GM19468 (cell line): ENCODE results near the gene TSPAN11.

Experiments used
- ATAC-seq: cut with Tn5 transposase; IDR thresholded peaks from one replicate; pipeline ENCODE4 v1.9.1; 2021; ENCODE audit warnings: mild to moderate bottlenecking, moderate library complexity, moderate number of reproducible peaks; ENCODE audit not compliant: unreplicated experiment; ENCODE audit errors: extremely low read depth

TSPAN11 gene

DNA sequence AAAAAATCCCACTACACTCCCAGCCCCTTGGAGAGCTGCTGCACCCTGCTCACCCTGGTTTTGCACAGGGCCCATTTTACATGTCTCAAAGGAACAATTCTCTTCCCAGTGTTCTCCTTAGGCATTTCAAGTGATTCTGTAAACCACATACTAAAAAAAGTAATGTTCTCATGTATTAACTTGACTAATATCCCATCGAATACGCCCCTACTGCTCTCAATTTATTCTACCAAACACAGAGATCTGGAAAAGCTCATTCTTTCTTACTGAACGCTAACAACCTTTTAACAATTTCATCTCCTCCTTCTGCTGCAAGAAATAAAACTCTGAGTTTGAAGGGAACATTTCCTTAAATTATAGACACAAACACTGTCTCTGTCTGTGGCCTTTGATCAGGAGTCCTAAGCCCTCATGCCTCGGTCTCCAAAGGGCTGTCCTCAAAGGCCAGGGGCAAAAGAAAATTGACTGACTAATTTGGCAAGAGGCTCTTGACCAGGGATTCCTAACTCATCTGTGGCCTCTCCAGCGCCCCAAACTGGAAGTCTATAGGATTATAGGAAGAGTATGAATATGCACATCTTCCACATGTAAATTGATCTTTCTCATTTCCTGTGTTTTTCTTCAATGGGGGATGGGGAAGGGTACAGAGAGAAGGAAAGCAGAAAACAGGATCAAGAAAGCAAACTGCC lies 17.1 kb upstream of the TSPAN11 start:
- no peak for ATAC-seq

DNA sequence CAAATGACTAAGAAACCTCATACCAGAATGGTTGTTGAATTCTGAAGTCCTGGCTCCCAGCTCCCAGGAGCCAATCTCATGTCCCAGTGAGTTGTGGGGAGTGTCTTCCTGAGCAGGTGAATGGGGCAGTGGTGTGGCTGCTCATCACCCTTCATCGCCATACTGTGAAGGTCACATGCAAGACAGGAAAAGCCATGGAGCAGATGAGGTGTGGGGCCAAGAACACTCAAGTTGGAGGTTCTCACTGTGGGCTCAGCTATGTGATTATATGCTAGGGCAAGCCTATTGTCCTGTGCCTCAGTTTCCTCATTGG lies 16.6 kb upstream of the TSPAN11 start:
- ATAC-seq, result no peak

DNA sequence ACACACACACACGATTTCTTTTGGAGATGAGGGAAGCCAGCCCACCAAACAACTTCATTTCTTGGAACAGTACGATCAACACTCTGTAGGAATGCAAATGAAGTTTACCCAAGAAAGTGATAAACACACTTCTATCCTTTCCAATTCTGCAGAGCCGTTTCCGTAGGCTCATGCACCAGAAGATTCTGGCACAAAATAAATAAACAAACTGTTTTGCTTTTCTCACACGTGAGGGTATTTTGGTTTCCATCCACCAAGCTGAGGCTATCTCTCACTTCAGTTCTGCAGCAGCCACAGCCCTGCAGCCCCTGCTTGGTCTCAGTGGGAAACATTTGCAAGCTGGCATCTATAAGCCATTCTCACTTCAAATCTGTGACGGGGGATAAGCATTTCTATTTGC lies 15.3 kb upstream of the TSPAN11 start:
- no peak for ATAC-seq

DNA sequence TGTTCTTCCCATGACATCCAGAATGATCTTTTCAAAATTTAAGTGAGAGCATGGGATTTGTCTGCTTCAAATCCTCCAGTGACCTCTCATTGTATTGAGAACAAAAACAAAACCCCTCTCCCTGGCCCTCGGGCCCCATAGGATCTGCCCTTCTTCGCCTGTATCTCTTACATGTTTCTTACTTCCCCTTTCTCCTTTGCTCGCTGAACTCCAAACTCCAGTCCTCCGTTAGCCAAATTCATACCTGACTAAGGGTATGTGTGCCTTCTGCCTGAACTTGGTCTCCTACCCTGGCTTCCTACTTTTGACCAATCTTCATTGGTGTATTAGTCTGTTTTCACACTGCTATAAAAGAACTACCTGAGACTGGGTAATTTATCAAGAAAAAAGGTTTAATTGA lies 13.2 kb upstream of the TSPAN11 start:
- no peak for ATAC-seq

DNA sequence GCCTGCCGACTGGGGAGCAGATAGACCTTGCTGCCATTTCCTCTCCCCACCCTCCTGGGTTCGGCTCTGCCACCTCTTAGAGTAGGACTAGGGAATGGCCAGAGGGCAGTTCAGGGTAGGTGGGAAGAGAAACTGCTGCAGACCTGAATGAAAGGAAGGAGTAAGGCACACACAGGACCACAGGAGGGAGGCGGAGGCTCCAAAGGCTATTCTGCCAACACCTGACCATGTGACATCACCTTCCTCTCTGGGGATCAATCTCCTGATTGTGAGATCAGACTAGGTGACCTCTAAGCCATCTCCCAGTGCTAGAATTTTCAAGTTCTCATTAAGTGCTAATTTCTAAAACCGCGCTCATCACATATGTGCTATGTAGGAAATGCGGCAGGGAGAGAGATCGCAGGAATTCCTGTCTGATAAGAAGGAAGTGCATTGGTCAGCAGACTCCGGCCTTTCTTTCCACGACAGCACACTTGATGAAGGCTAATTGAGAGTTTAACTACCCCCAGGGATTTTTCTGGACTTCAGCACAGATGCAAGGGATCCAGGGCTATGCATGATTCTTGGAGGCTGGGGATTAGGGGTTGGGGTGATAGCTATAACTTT lies 11.5 kb upstream of the TSPAN11 start:
- ATAC-seq, result no peak

DNA sequence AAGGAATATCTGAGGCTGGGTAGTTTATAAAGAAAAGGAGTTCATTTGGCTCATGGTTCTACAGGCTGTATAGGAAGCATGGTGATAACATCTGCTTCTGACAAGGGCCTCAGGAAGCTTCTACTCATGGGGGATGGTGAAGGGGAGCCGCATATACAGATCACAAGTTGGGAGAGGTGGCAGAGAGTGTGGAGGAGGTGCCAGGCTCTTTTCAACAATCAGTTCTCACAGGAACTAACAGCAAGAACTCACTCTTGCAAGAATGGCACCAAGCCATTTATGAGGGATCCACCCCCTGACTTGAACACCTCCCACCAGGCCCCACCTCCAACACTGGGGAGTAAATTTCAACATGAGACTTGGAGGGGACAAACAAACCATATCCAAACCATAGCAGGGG lies 3.5 kb upstream of the TSPAN11 start:
- no peak for ATAC-seq

DNA sequence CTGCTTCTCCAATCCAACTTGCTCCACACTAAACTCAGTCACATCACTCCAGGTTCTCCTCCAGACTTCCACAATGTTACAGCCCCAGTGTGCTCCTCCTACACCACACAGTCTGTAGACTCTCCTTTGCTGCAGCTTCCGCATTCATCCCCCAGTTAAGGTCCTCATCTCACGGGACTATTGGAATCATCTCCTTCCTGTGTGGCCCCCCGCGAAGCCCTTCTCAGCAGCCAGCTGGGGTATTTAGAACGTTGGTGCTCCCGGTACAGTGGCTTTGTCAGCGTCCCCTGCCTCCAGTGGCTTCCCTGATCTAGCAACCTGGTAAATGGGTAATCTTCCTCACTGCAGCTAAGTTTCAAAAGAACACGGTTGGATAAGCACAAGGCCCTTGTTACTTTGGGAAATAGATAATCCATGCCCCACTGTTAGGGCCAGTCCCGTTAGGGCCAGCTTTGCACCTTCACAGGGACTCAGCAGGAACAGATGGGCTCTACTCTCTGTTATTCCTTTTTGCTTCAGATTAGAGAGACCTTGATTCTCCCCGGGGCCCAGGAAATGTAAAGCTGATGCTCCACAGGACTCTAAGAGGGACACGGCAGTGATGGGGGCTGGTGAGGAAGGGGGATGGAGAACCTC lies 823 bp upstream of the TSPAN11 start:
- ATAC-seq, result no peak

DNA sequence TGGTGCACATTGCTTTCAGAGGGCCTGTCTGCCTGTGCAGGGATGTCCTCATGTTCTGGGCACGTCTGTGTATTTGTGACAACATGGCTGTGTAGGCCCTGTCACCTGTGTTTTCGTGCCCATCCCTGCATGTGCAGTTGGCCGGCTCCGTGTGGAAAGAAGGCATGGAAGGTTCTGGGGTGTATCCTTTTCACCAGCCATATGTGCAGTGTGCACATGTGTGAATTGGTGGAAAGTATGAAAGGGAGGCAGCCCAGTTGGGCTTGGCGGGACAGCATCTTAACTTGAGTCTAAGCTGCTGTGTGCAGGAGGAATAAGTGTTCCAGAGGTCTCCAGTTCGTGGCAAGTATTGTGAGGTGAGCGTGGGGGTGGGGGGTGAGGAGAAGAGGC lies 669 bp downstream of the TSPAN11 start:
- ATAC-seq, result no peak

DNA sequence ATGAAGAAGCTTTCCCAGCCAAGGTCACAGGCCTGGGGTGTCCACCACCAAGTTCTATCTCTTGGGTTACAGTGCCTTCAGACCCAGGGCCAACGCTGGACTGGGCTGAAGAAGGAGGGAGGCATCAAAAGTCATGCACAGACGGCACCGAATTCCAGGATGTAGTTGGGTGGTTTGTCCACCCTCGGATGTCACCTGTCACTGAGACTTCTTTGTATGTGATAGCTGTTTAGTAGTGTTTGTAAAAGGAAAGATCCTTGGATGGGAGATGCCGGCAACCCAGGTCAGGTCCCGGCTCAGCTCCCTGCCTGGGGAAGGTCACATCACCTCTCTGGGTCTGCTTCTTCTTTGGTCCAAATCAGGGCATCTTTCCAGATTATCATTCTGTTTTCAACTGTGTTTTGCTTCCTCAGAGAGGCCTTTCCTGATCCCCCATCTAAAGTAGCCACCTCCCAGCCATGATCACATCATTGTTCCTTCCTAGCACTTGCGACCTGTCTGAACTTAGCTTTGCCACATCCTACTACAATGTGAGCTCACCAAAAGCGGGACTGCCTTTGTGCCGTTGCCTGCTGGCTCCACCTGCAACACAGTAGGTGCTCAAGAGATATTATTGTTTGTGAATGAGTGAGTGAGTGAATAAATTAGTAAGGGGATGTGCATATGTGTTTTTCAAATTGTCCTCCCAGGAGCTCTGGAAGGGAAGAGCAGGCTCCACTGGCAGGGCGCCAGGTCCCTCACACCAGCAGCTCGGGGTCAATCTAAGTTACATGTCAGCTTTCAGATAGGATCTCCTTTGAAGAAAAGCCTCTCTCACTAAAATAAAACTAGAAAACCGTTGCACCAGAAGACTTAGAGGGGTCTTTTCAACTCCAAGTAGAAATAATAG lies 2.1 kb downstream of the TSPAN11 start:
- no peak for ATAC-seq

DNA sequence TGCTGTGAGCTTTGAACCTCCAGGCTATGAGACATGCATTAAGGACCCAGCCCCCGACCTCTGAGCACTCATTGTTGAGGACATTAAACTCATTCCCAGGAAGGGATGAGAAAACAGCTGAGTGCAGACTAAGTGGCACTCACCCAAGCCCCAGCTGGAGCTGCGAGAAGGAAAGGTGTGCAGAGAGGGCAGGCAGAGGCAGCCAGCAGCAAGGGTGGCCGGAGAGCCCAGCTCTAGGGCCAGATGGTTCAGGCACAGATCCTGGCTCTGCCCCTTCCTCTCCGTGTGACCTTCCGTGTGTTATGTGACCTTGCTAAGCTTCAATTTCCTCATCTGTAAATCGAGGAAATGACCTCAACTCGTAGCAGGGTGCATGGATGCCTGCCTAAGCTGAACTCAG lies 3.7 kb downstream of the TSPAN11 start:
- no peak for ATAC-seq

DNA sequence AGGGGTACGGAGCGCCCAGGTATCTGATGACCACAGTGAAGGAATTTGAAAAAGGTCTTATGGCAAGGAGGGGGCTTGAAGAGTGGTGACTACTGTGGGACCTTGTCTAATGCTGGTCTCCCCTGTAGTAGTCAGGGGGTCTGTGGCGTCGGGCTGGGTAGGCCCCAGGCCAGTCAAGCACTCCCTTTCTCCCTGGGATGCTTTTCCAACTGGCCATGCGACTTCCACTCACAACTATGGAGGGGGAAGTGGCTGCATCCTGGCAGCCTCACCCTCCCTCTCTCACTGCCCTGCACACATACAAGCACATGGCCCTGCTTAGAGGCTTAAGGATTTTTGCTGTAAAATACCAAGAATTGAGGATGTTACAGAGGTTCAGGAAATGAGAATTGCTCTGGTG lies 4.1 kb downstream of the TSPAN11 start:
- ATAC-seq, result no peak

DNA sequence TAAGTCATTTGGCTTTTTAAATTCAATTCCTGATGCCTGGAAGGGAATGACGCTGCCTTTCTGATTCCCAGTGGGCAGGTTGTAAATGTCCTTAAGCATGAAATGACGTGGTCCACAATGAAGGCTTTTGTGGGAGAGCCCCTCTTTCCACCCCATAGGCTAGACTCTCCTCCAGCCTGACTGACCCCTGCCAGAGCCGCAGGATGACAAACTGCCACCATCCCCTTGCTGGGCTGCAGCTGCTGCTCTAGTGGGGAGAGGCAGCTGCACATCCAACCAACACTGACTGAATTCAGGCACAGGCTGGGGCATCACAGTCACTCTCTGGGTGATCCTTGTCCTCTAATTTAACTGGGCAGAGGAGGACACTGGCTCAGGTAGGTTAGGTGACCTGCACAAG lies 6.3 kb downstream of the TSPAN11 start:
- ATAC-seq, result no peak

DNA sequence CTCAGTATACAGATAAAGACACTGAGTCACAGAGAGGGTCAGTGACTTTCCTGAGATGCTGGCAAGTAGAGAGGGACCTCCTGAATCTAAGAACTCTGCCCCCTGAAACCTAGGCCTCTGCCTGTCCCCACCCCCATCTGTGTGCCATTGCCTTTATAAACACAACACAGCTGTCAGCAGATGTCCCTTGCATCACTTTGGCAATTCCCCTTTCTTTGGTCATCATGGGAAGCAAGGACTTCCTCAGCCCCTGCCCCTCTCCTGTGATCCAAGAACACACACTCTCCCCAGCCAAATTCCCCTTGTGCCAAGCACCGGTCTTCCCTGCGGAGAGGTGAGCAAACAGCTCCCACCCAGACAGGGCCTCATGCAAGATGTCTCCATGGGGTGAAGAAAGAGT lies 8.3 kb downstream of the TSPAN11 start:
- no peak for ATAC-seq

DNA sequence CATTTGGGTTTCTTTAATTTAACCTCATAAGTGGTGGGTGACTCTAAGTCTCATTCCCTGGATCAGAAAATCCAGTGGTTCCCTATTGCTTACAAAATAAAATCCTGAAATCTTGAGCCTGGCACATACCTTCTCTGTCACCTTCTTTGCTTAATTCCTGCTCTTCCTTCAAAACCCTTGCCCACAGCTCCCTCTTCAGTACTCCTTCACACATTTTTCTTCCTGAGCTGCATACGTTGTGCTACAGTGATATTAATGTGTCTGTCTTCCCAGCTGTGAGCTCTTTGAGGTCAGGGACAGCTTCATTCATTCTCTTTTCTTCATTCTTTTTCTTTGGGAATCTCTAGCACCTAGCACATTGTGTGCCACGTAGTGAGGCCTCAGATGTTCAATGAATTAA lies 9.5 kb downstream of the TSPAN11 start:
- no peak for ATAC-seq

DNA sequence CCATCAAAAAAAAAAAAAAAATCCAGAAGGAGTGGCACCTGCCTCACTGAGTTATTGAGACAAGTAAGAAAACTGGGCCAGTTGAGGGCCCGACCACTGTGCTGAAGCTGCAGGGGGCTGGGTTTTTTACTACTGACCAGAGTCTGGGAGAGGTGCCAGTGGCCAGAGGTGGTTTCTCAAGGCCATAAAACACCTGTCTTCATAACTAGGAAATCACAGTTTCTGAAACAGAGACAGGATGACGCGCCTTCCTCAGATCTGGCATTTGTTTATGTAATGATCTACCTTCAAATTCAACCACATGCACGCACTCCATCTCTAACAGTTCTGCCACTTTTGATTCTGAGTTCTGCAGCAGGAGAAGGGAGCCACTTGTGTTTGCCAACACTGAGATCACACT lies 12.7 kb downstream of the TSPAN11 start:
- no peak for ATAC-seq

DNA sequence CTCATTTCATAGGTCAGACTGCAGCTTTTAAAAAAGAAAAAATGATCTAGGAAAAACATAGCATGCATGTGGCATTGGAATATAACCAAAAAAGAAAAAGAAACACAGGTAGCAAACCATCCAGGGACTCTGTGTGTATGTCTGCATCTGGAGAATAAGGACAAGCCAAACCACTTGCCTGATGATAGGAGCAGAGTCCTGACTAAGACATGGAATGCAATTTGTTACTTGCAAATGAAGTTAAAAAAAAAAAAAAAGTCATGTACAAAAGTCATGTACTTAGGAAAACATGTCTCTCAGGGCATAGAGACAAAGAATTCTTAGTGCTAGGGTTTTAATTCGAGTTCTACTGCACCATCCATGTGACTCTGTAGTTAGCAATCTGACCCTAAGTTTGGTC lies 15.9 kb downstream of the TSPAN11 start:
- no peak for ATAC-seq

DNA sequence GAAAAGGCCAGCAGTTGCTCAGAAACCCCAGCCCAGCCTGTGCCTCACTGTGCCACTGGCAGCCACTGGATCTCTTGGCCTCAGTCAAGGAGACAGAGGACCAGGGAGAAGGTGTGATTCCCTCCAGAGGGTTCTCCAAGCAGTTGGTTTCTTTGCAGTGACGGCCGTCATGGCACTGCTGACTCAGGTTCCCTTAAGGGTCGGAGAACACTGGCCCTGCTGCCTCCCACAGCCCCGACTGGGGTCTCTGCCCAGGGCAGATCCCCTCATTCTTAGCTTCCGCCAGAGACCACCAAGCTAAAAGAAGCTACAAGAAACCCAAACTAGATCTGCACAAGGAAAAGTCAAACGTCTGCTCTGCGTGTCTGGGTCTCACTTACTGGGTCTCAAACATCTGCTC lies 16.4 kb downstream of the TSPAN11 start:
- no peak for ATAC-seq

DNA sequence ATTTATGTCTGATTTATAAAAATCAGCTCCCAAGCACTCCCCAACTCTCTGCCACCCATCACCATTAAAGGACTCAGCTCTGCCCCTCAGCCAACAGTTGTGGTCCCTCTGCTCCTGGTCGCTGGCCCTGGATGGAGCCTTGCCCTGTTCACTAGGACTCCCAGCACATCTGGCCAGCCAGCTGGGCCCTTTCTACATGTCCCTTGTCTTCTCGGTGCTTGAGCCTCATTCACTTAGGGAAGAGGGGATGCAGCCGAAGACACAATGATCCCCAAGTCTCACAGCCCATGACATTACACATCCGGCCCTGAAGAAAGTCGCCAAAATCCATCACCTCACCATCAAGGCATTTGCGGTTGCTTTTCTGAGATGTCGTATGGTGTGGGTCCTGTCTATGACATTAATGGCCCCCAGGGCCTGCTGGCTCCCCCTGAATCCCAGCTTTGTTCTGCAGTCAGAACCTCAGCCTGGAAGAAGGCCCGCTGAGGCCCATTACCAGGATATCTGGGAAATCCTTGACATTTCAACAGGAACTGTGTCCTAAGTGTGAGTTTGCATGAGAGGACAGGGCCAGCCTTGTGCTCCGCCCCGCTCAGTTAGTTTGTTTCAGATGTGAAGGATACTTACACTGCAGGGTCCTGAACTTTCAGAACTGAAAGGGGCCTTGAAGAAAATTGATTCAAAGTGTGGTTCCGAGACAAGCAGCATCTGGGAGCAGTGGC lies 19.1 kb downstream of the TSPAN11 start:
- ATAC-seq, result no peak

DNA sequence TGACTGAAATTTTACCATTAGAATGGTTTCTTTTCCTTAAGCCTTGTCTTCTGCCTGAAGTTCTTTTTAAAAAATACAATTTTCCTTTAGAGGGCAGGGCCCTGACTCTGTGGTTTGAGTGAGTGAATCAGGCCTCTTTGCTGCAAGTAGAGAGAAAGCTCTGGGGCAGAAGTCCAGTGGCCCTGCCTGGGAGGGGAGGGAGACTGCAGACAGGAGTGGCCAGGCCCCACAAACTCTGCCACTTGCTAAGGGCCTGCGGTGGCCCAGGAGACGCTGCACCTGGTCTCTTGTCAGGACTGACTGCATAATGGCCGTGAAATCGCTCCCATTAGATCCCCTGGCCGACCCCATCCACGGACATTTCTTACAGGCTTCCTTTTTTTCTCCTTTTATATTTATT lies 25.5 kb downstream of the TSPAN11 start:
- no peak for ATAC-seq

DNA sequence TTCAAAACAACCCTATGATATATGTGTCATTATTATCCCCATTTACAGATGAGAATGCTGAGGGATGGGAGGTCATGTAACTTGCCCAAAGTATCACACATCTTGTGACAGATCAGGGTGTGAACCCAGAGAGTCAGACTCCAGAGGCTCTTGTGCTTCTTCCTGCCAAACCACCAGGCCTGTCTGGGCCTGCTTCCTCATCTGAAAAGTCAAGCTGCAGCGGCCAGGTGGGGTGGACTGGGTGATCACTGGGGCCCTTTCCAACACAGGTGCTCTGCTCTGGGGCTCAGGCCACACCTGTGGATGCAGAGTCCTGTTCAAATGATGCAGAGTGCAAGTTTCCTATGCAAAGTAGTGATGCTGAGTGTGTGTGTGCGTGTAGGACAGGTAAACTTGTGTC lies 26.7 kb downstream of the TSPAN11 start:
- no peak for ATAC-seq
